Endothelial cell of umbilical vein (primary cell): ENCODE results near the gene ADGRL3. TPM values are rescaled to one million over a fixed set of nuclear protein-coding genes. Genes with fewer than 3 reads are reported as not detected.

Experiments used
- BruUV-seq: library from RNA; stranded (reverse); fragments of 400-500 nt; replicated peaks from 2 replicates; lab custom pipeline; 2021; lab: Mats Ljungman, UMichigan
- CTCF ChIA-PET: fragments of 300-600, 350-600 bp; sonication (Branson Sonifier 250); formaldehyde crosslinking; loops from one replicate; lab custom pipeline; 2021; ENCODE audit warnings: antibody characterized with exemption, inconsistent platforms; lab: Charles Lee
- POLR2A ChIA-PET: fragments of 300-600, 350-600 bp; sonication (Branson Sonifier 250); formaldehyde crosslinking; loops from one replicate; lab custom pipeline; 2021; ENCODE audit warnings: antibody characterized with exemption, inconsistent platforms; lab: Charles Lee
- DNase-seq: peaks from one replicate; pipeline ENCODE4 v3.0.0-alpha.2; 2011; ENCODE audit warnings: low read depth, low spot score
- FAIRE-seq: peaks from 2 replicates; lab custom pipeline; 2011; peaks lifted over from hg19 to GRCh38; lab: Jason Lieb, UNC
- H2AFZ ChIP-seq: 2 replicates; pipeline ENCODE4 v1.6.0; 2012; ENCODE audit warnings: low read depth, low read length, control low read depth, inconsistent platforms
- H3K27ac ChIP-seq: 2 replicates; pipeline ENCODE4 v1.5.1; 2011; ENCODE audit warnings: low read depth, mild to moderate bottlenecking, control low read depth, low read length, moderate library complexity; ENCODE audit not compliant: insufficient read depth
- H3K27me3 ChIP-seq, 2 experiments: 2 replicates each; pipeline versions ENCODE4 v1.6.0 to v1.6.1; 2011; ENCODE audit warnings: low read length in 2 of 2, mixed read lengths in 1 of 2; ENCODE audit not compliant: control insufficient read depth in 2 of 2, insufficient read depth in 2 of 2
- H3K36me3 ChIP-seq, 2 experiments: 2 replicates in 1 of 2; 3 replicates in 1 of 2; pipeline ENCODE4 v1.5.1; 2011; ENCODE audit warnings: low read length in 2 of 2, mild to moderate bottlenecking in 1 of 2, moderate library complexity in 1 of 2; ENCODE audit not compliant: control insufficient read depth in 2 of 2, insufficient read depth in 2 of 2; ENCODE audit errors: extremely low read depth in 1 of 2
- H3K4me1 ChIP-seq: 3 replicates; pipeline ENCODE4 v1.5.1; 2011; ENCODE audit warnings: mild to moderate bottlenecking, low read length; ENCODE audit not compliant: control insufficient read depth, insufficient read depth; ENCODE audit errors: extremely low read depth
- H3K4me2 ChIP-seq: 2 replicates; pipeline ENCODE4 v1.6.1; 2011; ENCODE audit warnings: low read length, control low read depth, mixed read lengths; ENCODE audit not compliant: insufficient read depth
- H3K4me3 ChIP-seq, 3 experiments: fragments of 200-600 bp in 1 of 3; sonication (generic), shearing (Covaris generic) in 1 of 3; replicated peaks in 1 of 3; 2 replicates each; pipeline ENCODE4 v1.5.1; 2011 to 2016; ENCODE audit warnings: control low read depth in 3 of 3, low read length in 3 of 3, mild to moderate bottlenecking in 2 of 3, inconsistent platforms in 1 of 3, low read depth in 1 of 3, moderate library complexity in 1 of 3; ENCODE audit not compliant: insufficient read depth in 1 of 3
- H3K79me2 ChIP-seq: 2 replicates; pipeline ENCODE4 v1.6.0; 2012; ENCODE audit warnings: low read length, inconsistent platforms; ENCODE audit not compliant: control insufficient read depth, insufficient read depth
- H3K9ac ChIP-seq: replicated peaks from 2 replicates; pipeline ENCODE3; 2011; ENCODE audit warnings: low read length, control low read depth; ENCODE audit not compliant: insufficient read depth; ENCODE audit errors: extremely low read depth
- H3K9me1 ChIP-seq: replicated peaks from 3 replicates; pipeline ENCODE4 v1.6.0; 2011; ENCODE audit warnings: mild to moderate bottlenecking, low read length; ENCODE audit not compliant: control insufficient read depth, insufficient read depth; ENCODE audit errors: extremely low read depth
- H3K9me3 ChIP-seq: replicated peaks from 2 replicates; pipeline ENCODE4 v1.5.1; 2012; ENCODE audit warnings: low read length, inconsistent platforms; ENCODE audit not compliant: control insufficient read depth, insufficient read depth
- H4K20me1 ChIP-seq: replicated peaks from 2 replicates; pipeline ENCODE3; 2011; ENCODE audit warnings: mild to moderate bottlenecking, low read length; ENCODE audit not compliant: control insufficient read depth, insufficient read depth; ENCODE audit errors: extremely low read depth
- EZH2 ChIP-seq: IDR thresholded peaks from 2 replicates; pipeline ENCODE4 v1.6.1; 2012; ENCODE audit warnings: borderline replicate concordance, low read depth, mild to moderate bottlenecking, moderate library complexity, low read length, inconsistent platforms; ENCODE audit not compliant: severe bottlenecking
- FOS ChIP-seq: IDR thresholded peaks from 2 replicates; pipeline ENCODE4 v1.6.1; 2011; ENCODE audit warnings: mild to moderate bottlenecking, low read length, moderate library complexity, borderline replicate concordance; ENCODE audit not compliant: insufficient read depth
- GATA2 ChIP-seq: IDR thresholded peaks from 2 replicates; pipeline ENCODE4 v1.7.0; 2011; ENCODE audit warnings: low read depth, mild to moderate bottlenecking, moderate library complexity, mixed read lengths, low read length; ENCODE audit not compliant: insufficient read length, insufficient read depth
- JUN ChIP-seq: IDR thresholded peaks from 2 replicates; pipeline ENCODE4 v1.6.1; 2011; ENCODE audit warnings: borderline replicate concordance, low read depth; ENCODE audit not compliant: insufficient read length, insufficient read depth
- MYC ChIP-seq: IDR thresholded peaks from one replicate; pipeline ENCODE4 v1.6.1; 2011; ENCODE audit warnings: mild to moderate bottlenecking, low read depth, low read length
- POLR2A ChIP-seq: IDR thresholded peaks from 2 replicates; pipeline ENCODE4 v1.6.1; 2012; ENCODE audit warnings: low read depth, mild to moderate bottlenecking, control low read depth, low read length
- POLR2AphosphoS5 ChIP-seq: IDR thresholded peaks from 2 replicates; pipeline ENCODE4 v1.6.1; 2012; ENCODE audit warnings: low read depth, mild to moderate bottlenecking, control low read depth, low read length, moderate library complexity; ENCODE audit not compliant: insufficient read depth
- dilution Hi-C: fragments of 300-500 bp; cut with MboI; formaldehyde crosslinking; loops from one replicate; pipeline ENCODE4 v1.15.0; 2019; ENCODE audit warnings: low sequenced_read_pairs; ENCODE audit not compliant: extremely low pct_ligation_motif_present
- intact Hi-C: fragments of 100-400 bp; cut with micrococcal nuclease; formaldehyde crosslinking; loops from one replicate; pipeline ENCODE4 v1.10.0; 2022
- polyA plus RNA-seq, 4 experiments: library from polyadenylated mRNA; depleted of rRNA in 3 of 4; stranded (reverse) in 3 of 4; unstranded in 1 of 4; fragments of >200 nt; gene quantifications; 2 replicates each; pipeline versions ENCODE4 v1.2.1 to v1.2.3, GENCODE V29; 2011 to 2012; ENCODE audit warnings: missing spikeins in 1 of 4
- total RNA-seq: library from RNA; stranded (reverse); gene quantifications from 2 replicates; pipeline ENCODE4 v1.2.3, GENCODE V29; 2021
- TF ChIP-seq, protein P1 (sequence below), 2 donors: IDR thresholded peaks; 1 replicate in 1 of 2; 2 replicates in 1 of 2; pipeline ENCODE4 v1.5.1; 2011; ENCODE audit warnings: low read length in 2 of 2, mild to moderate bottlenecking in 2 of 2, moderate library complexity in 2 of 2, control low read depth in 1 of 2, inconsistent platforms in 1 of 2, low read depth in 1 of 2; ENCODE audit not compliant: insufficient read depth in 1 of 2; ENCODE audit errors: extremely low read depth in 1 of 2
- TF ChIP-seq, protein P2 (sequence below): IDR thresholded peaks from 2 replicates; pipeline ENCODE4 v1.6.1; 2011; ENCODE audit not compliant: insufficient read depth, insufficient read length

ADGRL3 gene
- total and polyA plus RNA-seq, 2 donors (not counting 3 experiments of a cell fraction or from before 2014, with no cell fraction given), result not detected

DNA sequence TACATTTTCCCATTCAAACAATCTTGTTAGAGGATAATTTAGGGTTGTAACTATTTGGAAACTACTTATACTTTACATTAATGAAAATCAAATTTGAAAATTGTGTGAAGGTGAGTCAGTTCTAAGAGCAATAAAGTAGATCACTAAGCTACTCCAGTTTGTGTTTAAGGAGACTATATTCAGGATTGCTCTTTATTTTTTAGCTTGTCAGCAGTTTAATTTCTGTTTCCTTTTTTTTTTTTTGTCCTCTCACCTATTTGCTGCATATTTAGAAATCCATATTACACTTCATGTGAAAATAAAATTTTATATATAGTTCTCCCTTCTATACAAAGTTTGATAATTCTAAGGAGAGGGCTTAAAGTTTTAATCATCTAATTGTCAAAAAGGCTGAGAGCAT is 691.8 kb downstream of the ADGRL3 start:
- CTCF ChIA-PET, result no interaction called here
- TF ChIP-seq, protein P1, sequence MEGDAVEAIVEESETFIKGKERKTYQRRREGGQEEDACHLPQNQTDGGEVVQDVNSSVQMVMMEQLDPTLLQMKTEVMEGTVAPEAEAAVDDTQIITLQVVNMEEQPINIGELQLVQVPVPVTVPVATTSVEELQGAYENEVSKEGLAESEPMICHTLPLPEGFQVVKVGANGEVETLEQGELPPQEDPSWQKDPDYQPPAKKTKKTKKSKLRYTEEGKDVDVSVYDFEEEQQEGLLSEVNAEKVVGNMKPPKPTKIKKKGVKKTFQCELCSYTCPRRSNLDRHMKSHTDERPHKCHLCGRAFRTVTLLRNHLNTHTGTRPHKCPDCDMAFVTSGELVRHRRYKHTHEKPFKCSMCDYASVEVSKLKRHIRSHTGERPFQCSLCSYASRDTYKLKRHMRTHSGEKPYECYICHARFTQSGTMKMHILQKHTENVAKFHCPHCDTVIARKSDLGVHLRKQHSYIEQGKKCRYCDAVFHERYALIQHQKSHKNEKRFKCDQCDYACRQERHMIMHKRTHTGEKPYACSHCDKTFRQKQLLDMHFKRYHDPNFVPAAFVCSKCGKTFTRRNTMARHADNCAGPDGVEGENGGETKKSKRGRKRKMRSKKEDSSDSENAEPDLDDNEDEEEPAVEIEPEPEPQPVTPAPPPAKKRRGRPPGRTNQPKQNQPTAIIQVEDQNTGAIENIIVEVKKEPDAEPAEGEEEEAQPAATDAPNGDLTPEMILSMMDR (IDR thresholded peaks at IDR 0.05; ENCODE audit: extremely low read depth in 1 of 2, insufficient read depth in 1 of 2, low read depth in 1 of 2, low read length in 2 of 2), result no peak
- TF ChIP-seq, protein P2, sequence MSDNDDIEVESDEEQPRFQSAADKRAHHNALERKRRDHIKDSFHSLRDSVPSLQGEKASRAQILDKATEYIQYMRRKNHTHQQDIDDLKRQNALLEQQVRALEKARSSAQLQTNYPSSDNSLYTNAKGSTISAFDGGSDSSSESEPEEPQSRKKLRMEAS, result no peak
- TF ChIP-seq FOS (no peak), JUN (no peak), POLR2A (no peak), MYC (no peak), POLR2AphosphoS5 (no peak), EZH2 (no peak), GATA2 (no peak)
- dilution Hi-C loops (no loop called here), intact Hi-C loops (no loop called here)
- H3K27ac ChIP-seq, result no peak overlapping the region
- no peak overlapping the region for H2AFZ ChIP-seq
- H3K4me1 ChIP-seq, result no peaks in the 10 kb centered on the region
- no peaks in the 10 kb centered on the region for H3K27me3 ChIP-seq
- FAIRE-seq (no peak), DNase-seq (no peak)
- no TSS peak for BruUV-seq
- H3K9me1 ChIP-seq, result no peaks in the 10 kb centered on the region
- H3K79me2 ChIP-seq, result no peaks in the 10 kb centered on the region
- no peak overlapping the region for H3K4me2 ChIP-seq
- POLR2A ChIA-PET, result no interaction called here
- no peaks in the 10 kb centered on the region for H4K20me1 ChIP-seq
- H3K4me3 ChIP-seq, result no peak overlapping the region
- no peaks in the 10 kb centered on the region for H3K36me3 ChIP-seq
- H3K9me3 ChIP-seq, result no peaks in the 10 kb centered on the region
- no peak overlapping the region for H3K9ac ChIP-seq
